DND-41 (cell line): ENCODE measurements around the gene GRID1.

Experiments
- CTCF ChIP-seq: IDR thresholded peaks from 2 replicates; pipeline ENCODE4 v1.5.1; 2012; ENCODE audit warnings: borderline replicate concordance, low read length, moderate library complexity, mild to moderate bottlenecking; ENCODE audit not compliant: poor library complexity, severe bottlenecking; ENCODE audit errors: extremely low read depth
- EZH2 ChIP-seq: IDR thresholded peaks from 3 replicates; pipeline ENCODE4 v1.6.1; 2012; ENCODE audit warnings: borderline replicate concordance, low read depth, mild to moderate bottlenecking, moderate library complexity, low read length, inconsistent platforms; ENCODE audit not compliant: severe bottlenecking

DNA sequence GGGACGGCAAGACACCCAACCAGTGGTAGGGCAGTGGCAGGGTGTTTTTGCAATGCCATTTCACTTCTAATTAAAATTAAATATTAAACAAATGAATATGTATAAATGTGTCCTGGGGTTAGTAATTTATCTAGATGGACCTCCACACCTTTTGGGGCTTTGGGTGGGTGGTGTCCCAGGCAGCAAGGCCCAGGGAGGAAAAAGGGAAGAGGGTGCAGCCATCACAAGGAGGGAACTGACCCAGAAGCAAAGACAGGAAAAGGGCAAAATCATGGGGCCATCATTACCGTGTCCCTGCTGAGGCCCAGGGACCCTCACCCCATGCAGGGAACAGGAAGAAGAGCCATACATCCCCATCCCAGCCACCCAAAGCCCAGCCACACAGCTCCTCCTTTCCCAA, 204.6 kb downstream of the GRID1 start:
- TF ChIP-seq CTCF (no peak), EZH2 (no peak)
